T-helper 1 cell treated with Interleukin-12 subunit alpha and Interleukin-12 subunit beta and Interleukin-4 antibody, amounts not matched to agents 30 ng/mL and 1 ng/mL, for 36 hours (primary cell): ENCODE data around the gene AKIRIN1. TPM values are rescaled to one million over a fixed set of nuclear protein-coding genes. Genes with fewer than 3 reads are reported as not detected.
"Not testable (repeated sequence)": the region's sequence is repeated elsewhere in the genome, so short reads cannot be mapped to it uniquely, and the experiment has no call there.

Experiments
- intact Hi-C: fragments of 100-400 bp; cut with micrococcal nuclease; formaldehyde crosslinking; loops from one replicate; pipeline ENCODE4 v1.15.1; 2024
- total RNA-seq: library from RNA; stranded (reverse); gene quantifications from 2 replicates; pipeline ENCODE4 v1.2.3, GENCODE V29; 2022

AKIRIN1 gene
- total RNA-seq, 1 donor from 2014 or later = 72.0 TPM

- intact Hi-C loops = no loop called here
Measured at GRCh38 chr1:39036678-39037077, 45.6 kb downstream of the AKIRIN1 start.

- intact Hi-C loops = no loop called here
Measured at GRCh38 chr1:39043513-39043912, 52.4 kb downstream of the AKIRIN1 start.

- intact Hi-C loops = no loop called here
Measured at GRCh38 chr1:39044762-39045161, 53.7 kb downstream of the AKIRIN1 start.

- intact Hi-C loops = no loop called here
Measured at GRCh38 chr1:39045231-39045630, 54.2 kb downstream of the AKIRIN1 start.

- intact Hi-C loops = no loop called here
Measured at GRCh38 chr1:39046613-39047210, 55.6 kb downstream of the AKIRIN1 start.

- intact Hi-C loops = no loop called here
Measured at GRCh38 chr1:39047374-39048229, 56.5 kb downstream of the AKIRIN1 start.

GRCh38 chr1:39048745-39049370 is 57.8 kb downstream of the AKIRIN1 start:
- intact Hi-C loops = no loop called here

GRCh38 chr1:39050001-39050400 is 58.9 kb downstream of the AKIRIN1 start:
- intact Hi-C loops = no loop called here

GRCh38 chr1:39051193-39051850 is 60.2 kb downstream of the AKIRIN1 start:
- intact Hi-C loops = not testable (repeated sequence)

GRCh38 chr1:39051956-39052355 is 60.9 kb downstream of the AKIRIN1 start:
- intact Hi-C loops = no loop called here

GRCh38 chr1:39055213-39055710 is 64.2 kb downstream of the AKIRIN1 start:
- intact Hi-C loops = not testable (repeated sequence)

Other genes starting within 250 kb of the AKIRIN1 start
- 21.9 and 22.1 TPM in 2 replicates for gene RRAGC, start 131.5 kb upstream of the AKIRIN1 start, total RNA-seq
- 30.9 and 41.7 TPM in 2 replicates for gene MYCBP, start 117.9 kb upstream of the AKIRIN1 start, total RNA-seq
- gene GJA9, start 109.7 kb upstream of the AKIRIN1 start, total RNA-seq = not detected in 2 replicates
- gene RHBDL2, start 49.4 kb upstream of the AKIRIN1 start, total RNA-seq = not detected in 2 replicates
- gene NDUFS5, start 35.1 kb downstream of the AKIRIN1 start, total RNA-seq = 131 and 139 TPM in 2 replicates
- gene MACF1, start 213.4 kb downstream of the AKIRIN1 start, total RNA-seq = 405 and 407 TPM in 2 replicates